ENCODE data around the gene ZNF821.

GRCh38 chr16:71894921-71895678 is 11.1 kb upstream of the ZNF821 start, which contains the start of gene IST1:
- TF ChIP-seq CTCF (IDR thresholded peaks at IDR 0.05) = peak in 1 of 6 experiments; percentile 4
- TF ChIP-seq POLR2A (IDR thresholded peaks at IDR 0.05) = peak in 3 of 4 donors; percentile 86 to 97 (median 90)
- peak; percentile 93 to 96 for TF ChIP-seq POLR2AphosphoS5 (IDR thresholded peaks at IDR 0.05)
- TF ChIP-seq EP300 (IDR thresholded peaks at IDR 0.05) = peak in 2 of 4 donors; percentile 19 to 30
